Astrocyte of the spinal cord (primary cell): ENCODE results near the gene SLC27A1.

Experiments
- DNase-seq: peaks from one replicate; pipeline ENCODE4 v3.0.0; 2011; ENCODE audit warnings: low read depth, low spot score
- H3K4me3 ChIP-seq: 2 replicates; pipeline ENCODE4 v1.5.1; 2011; ENCODE audit warnings: low read depth, mild to moderate bottlenecking, low read length, moderate library complexity
- CTCF ChIP-seq: IDR thresholded peaks from 2 replicates; pipeline ENCODE4 v1.5.1; 2012; ENCODE audit warnings: low read depth, mild to moderate bottlenecking, low read length, inconsistent platforms
- in situ Hi-C: cut with HindIII; loops from 2 replicates; pipeline ENCODE4 v1.10.0; 2017; ENCODE audit warnings: low sequenced_read_pairs

SLC27A1 gene

GRCh38 chr19:17435218-17435617 lies 35.1 kb upstream of the SLC27A1 start:
- TF ChIP-seq CTCF = no peak
- DNase-seq = no peak
- H3K4me3 ChIP-seq = no peak overlapping the region
- in situ Hi-C loops = no loop called here

- no peak overlapping the region for H3K4me3 ChIP-seq
- no peak for DNase-seq
- in situ Hi-C loops = no loop called here
- TF ChIP-seq CTCF = no peak
Measured at GRCh38 chr19:17436094-17436873, 34.0 kb upstream of the SLC27A1 start.

GRCh38 chr19:17436874-17437267 lies 33.5 kb upstream of the SLC27A1 start:
- in situ Hi-C loops = no loop called here

GRCh38 chr19:17441241-17442021 lies 28.9 kb upstream of the SLC27A1 start:
- in situ Hi-C loops = no loop called here
- peak; percentile 57 for DNase-seq
- peak; percentile 48 for TF ChIP-seq CTCF
- no peak overlapping the region for H3K4me3 ChIP-seq

More at GRCh38 chr19:17436874-17437267, 33.5 kb upstream of the SLC27A1 start:
- DNase-seq = no peak
- no peak for TF ChIP-seq CTCF
- H3K4me3 ChIP-seq = no peak overlapping the region

GRCh38 chr19:17445526-17446165 lies 24.7 kb upstream of the SLC27A1 start:
- in situ Hi-C loops = no loop called here
- no peak overlapping the region for H3K4me3 ChIP-seq
- no peak for DNase-seq
- TF ChIP-seq CTCF = no peak

- no peak overlapping the region for H3K4me3 ChIP-seq
- in situ Hi-C loops = no loop called here
- no peak for TF ChIP-seq CTCF
Measured at GRCh38 chr19:17447704-17448130, 22.6 kb upstream of the SLC27A1 start.

More at GRCh38 chr19:17447704-17448130, 22.6 kb upstream of the SLC27A1 start:
- DNase-seq = no peak
